NCI-H446 treated with DMSO at 0.1 percent for 48 hours (cell line): ENCODE results near the gene FKBP3.
"Not testable (repeated sequence)": the region's sequence is repeated elsewhere in the genome, so short reads cannot be mapped to it uniquely, and the experiment has no call there.

ENCODE experiments used
- DNase-seq: peaks from one replicate; lab custom pipeline; 2025; lab: John Stamatoyannopoulos, UW

Gene FKBP3

DNA sequence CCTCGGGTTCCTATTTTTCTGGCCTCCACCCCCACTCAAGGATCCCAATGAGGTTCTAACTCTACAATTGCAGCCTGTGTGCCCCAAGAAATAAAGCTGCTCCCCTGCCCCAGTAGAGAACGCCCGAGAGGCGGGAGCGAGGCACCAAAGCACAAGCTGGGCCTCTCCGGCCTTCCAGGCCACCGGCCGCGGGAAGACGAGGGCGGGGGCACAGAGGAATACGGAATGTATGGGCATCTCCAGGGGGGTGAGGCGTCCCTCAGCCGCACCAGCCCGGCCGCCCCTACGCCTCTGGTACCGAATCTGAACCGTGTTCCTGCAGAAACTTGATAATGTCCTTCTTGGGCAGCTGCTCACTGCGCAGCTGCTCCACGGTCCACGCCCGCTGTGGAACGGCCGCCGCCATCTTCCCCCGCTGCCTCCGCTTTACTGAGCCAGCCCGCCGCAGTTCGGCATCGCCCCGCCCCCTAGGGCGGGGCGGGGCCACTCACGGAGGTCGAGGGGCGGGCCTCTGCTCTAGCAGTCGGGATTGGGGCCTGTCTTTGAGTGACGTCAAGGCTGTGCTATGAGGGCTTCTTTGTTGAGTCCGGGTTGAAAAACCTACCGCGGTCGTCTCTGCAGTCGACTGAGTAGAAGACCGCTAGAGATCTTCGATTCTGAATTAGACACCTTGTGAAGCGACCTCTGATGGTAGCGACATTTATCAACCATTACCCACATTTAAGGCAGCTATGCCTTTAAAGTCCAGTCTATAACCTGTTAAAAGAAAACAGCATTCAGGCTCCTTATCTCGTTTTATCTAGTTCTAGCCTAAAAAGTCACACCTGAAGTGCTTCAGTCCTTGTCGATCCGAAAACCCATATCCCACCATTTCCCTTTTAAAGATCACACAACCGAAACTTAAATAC lies at the start of gene FKBP3:
Gene FKBP3, minus strand, starts transcription at position 431 of the 908 bp plus-strand sequence. Its CDS starts 25 bp downstream, at position 406.
- peak; percentile 99 for DNase-seq

DNA sequence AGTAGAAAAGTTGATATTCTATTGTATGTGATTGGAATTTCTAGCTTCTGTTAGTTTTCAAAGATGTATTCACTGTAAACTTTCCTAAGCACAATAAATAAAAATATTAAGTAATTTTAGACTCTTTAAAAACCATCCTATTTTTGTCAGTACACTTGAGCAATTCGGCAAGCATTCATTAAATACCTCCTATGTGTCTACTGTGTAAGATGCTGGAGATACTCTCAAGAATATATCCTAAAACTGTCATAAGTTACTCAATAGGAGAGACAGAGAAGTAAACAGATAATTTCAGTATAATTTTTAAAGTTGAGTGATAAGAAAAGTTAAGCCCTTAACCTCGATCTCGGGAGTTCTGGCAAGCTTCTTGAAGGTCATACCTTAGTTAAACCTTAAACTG lies 47.5 kb upstream of the FKBP3 start:
- no peak for DNase-seq

DNA sequence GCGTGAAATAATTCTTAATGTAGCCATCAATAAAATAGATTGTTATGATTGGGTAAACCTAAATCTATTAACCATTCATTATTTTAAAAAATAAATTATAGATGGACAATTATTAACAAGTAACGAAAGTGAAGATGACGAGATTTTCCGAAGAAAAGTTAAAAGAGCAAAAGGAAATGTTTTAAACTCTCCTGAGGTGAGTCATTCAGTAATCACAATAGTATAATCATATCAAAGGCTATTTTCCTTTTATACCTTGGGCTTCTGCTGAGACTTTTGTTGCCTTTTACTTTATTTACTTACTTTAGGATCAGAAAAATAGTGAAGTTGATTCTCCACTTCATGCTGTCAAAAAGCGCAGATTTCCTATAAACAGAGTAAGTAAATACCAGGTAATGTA lies 47.0 kb upstream of the FKBP3 start:
- no peak for DNase-seq

DNA sequence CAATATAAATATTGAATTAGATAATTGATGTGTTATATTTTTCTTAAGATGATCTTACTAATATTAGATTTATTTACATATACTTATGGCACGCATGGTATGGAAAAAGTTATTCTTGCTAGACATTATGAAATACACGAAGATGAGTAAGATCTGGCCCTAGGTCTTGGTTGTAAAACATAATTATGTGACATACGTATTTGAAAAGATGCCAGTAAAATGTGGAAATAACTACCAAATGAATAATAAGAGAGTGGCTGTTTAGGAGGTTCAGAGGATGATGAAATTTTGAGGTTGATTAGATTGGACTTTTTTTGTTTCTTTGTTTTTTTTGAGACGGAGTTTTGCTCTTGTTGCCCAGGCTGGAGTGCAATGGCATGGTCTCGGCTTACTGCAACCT lies 42.8 kb upstream of the FKBP3 start:
- DNase-seq: no peak

- no peak for DNase-seq
Observed at GRCh38 chr14:45169906-45170305, 35.6 kb upstream of the FKBP3 start.

GRCh38 chr14:45156067-45156466 lies 21.8 kb upstream of the FKBP3 start:
- DNase-seq: no peak

DNA sequence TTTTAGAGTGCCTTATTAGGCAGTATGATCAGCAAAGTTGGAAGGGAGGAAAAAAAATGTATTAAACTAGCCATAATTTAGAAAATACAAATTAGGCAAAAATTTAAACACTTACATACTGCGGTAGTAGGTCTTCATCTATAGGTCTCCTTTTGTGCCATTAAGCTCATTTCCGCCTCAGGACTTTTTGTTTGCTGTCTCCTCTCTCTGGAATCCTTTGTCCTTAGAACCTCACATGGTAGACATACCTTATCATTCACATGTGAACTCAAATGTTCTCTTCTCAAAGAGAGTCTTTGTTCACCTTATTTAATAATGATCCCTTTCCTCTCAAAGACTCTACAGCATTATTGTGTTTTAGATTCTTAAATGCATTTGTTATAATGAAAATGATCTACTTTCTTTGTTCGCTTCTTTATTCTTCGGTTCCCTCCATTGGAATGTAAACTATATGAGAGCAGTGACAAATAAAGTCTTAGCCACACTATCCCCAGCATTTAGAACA lies 16.2 kb upstream of the FKBP3 start:
- DNase-seq: no peak

DNA sequence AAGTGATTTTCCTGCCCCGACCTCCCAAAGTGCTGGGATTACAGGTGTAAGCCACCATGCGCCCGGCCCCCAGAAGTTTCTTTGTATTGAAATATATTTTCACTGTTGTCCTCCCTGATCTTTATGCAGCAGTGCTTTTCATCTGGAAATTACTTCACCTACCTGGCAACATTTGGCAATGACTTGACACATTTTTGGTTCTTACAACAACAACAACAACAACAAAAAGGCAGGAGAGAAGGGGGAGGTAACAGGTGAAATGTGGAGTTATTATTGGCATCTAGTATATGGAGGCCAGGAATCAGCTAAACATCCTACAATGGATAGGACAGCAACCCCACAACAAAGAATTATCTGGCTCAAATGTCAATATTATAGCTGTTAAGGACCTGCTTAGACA lies 15.3 kb upstream of the FKBP3 start:
- DNase-seq: no peak

DNA sequence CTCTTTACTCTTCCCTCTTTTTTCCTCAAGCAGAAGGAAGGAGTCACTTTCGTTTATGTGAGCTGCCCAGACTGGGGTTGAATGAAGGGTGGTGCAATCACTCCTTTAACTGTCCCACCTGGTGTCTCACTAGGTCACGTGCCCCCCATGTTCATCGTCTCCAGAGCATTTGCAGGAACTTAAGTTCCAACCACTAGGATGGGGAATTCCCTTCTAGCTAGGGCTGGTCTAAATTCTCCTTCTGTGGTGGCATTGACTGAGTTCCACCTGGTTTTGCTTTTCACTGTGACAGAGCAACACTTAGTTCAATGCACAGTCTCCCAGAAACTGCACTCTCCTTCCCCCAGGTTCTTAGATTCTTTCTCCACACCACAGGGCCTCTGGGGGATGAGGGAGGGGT lies 10.9 kb upstream of the FKBP3 start:
- DNase-seq: no peak

DNA sequence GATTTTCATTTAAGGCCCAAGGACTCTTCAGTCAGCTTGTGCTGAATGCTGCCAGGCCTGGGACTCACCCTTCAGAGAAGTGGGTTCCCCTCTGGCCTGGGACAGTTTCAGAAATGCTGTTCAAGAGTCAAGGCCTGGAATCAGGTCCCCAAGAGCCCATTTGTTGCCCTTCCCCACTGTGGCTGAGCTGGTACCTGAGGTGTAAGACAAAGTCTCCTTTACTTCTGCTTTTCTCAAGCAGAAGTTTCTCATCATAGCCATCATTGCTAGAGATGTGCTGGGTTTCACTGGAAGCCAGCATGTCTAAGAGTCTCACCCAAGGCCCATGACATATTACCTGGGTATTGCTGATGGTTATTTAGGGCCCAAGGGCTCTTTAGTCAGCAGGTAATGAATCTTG lies 10.4 kb upstream of the FKBP3 start:
- no peak for DNase-seq

DNA sequence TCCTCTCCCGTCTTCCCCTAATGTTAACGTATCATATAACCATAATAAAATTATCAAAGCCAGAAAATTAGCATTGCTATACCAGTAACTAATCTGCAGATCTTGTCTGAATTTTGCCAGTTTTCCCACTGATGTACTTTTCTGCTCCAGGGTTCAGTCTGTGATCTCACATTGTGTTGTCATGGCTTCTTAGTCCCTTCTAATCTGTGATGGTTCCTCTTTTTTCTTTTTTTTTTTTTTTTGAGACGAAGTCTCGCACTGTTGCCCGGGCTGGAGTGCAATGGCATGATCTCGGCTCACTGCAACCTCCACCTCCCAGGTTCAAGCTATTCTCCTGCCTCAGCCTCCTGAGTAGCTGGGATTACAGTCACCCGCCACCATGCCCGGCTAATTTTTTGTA lies 7.8 kb upstream of the FKBP3 start:
- DNase-seq: not testable (repeated sequence)

- DNase-seq: no peak
Observed at GRCh38 chr14:45140661-45141187, 6.4 kb upstream of the FKBP3 start.

DNA sequence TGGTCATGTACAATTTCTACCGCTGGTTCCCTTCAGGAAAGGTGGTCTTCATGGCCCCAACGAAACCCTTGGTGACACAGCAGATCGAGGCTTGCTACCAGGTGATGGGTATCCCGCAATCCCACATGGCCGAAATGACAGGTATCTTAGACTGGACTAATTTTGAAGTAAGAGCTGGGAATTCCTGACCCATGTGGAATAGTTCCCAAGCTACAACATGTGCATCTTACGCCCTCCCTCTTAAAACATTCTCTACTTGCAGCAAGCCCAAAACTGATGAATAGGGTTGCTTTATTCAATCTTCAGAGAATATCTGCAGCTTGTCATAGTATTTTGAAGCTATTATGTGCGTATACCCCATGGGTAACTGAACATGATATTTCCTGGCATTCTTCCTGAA lies 2.1 kb upstream of the FKBP3 start:
- no peak for DNase-seq

- peak; percentile 96 for DNase-seq
Observed at GRCh38 chr14:45135659-45136395, 1.5 kb upstream of the FKBP3 start, which contains the start of gene FANCM. Gene FANCM (plus strand): TSS chr14:45135930. CDS start chr14:45136032, 102 bp downstream.

- DNase-seq: peak; percentile 45
Observed at GRCh38 chr14:45135156-45135555, 875 bp upstream of the FKBP3 start.

DNA sequence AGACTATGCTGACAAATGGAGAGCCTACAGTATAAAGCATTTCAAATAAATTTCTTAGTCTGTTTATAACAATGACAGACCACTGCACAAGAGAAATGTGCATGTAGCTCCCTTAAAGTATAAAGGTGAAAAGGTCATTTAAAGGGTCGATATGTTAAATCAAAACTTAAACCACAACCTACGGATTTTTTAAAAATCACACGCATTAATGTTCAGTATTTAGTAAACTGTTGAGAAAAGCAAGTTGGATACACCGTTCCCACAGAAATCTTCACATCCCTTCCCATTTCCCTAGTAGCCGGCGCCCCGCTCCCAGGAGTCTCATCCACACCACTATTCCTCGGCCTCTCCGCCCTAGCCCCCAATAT lies 614 bp downstream of the FKBP3 start:
- DNase-seq: no peak

- no peak for DNase-seq
Observed at GRCh38 chr14:45128963-45129629, 5.2 kb downstream of the FKBP3 start.

DNA sequence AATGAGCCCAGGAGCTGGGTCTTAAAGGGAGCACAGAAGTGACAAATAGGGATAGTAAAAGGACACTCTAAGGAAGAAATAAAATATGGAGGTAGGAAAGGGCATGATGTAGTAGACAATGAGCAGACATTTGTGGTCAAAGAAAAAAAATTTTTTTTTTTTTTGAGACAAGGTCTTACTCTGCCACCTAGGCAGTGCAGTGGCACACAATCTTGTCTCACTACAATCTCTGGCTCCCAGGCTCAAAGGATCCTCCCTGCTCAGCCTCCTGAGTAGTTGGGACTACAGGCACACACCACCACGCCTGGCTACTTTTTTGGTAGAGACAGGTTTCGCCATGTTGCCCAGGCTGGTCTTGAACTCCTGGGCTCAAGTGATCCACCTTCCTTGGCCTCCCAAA lies 8.5 kb downstream of the FKBP3 start:
- no peak for DNase-seq

DNA sequence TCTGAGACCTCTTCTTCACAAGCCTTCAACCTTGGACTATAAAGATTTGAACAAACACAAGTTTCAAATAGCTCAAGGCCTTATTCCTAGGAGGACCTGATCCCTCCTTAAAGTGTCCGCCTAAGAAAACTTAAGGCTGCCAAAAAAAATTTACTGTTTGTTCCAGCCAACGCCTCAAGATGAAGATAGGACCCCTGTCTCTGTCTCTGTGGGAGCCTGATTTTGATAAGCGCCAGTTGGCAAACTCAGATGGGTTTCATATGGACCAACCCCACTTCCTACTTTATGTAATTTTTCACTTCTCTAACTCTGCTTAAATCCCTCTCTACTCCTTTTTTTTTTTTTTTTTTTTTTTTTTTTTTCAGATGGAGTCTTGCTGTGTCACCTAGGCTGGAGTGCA lies 11.0 kb downstream of the FKBP3 start:
- no peak for DNase-seq

DNA sequence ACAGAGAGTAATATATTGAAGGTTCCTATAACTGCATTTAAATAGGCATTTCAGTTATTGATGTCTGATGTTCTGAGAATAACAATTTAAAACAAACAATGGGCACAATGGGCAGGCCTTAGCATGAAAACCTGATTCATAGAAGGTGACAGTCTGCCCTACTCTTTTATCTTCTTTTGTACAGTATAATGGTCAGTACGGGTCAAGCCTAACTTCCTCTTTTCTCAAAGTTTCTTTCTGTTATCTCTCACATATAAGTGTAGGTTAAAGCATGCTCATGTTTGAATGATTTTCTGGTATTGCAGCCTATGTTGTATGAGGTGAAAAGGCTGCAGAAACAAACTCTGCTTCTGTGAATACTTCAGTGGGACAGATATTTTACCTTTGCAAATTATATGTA lies 14.2 kb downstream of the FKBP3 start:
- no peak for DNase-seq

GRCh38 chr14:45118594-45118993 lies 15.7 kb downstream of the FKBP3 start:
- DNase-seq: no peak

GRCh38 chr14:45114327-45114726 lies 20.0 kb downstream of the FKBP3 start:
- no peak for DNase-seq
